Measurements from ENCODE around the gene DTWD1. TPM values are rescaled to one million over a fixed set of nuclear protein-coding genes. Genes with fewer than 3 reads are reported as not detected.
"Not testable (repeated sequence)": the region's sequence is repeated elsewhere in the genome, so short reads cannot be mapped to it uniquely, and the experiment has no call there.

Gene DTWD1
- total RNA-seq, 4 donors from 2014 or later = 8.5 to 16.5 (median 11.8) TPM

- in situ Hi-C loops (cut with MboI; ENCODE audit: low sequenced_read_pairs in 4 of 4) = no loop called here
- Histone ChIP-seq H3K9me3 (no peaks in the 10 kb centered on the region), H3K4me1 (no peaks in the 10 kb centered on the region)
Observed at GRCh38 chr15:49693498-49693897, 72.7 kb downstream of the DTWD1 start.

GRCh38 chr15:49696433-49696832, 75.6 kb downstream of the DTWD1 start:
- intact Hi-C loops (cut with DNase I; ENCODE audit: low total_unique reads) = no loop called here
- Histone ChIP-seq H3K4me1 (no peaks in the 10 kb centered on the region), H3K27ac (no peak overlapping the region), H3K36me3 (no peaks in the 10 kb centered on the region), H3K27me3 (no peaks in the 10 kb centered on the region), H3K9me3 (no peaks in the 10 kb centered on the region), H3K4me3 (no peak overlapping the region)
- in situ Hi-C loops (cut with MboI; ENCODE audit: low sequenced_read_pairs in 4 of 4) = no loop called here
- ATAC-seq = no peak
- TF ChIP-seq POLR2A (IDR thresholded peaks at IDR 0.05) (no peak), CTCF (IDR thresholded peaks at IDR 0.05 in 4 of 5, conservative IDR thresholded peaks at IDR 0.05 in 1 of 5) (no peak)
- DNase-seq = no peak

More at GRCh38 chr15:49693498-49693897, 72.7 kb downstream of the DTWD1 start:
- no peak overlapping the region for H3K4me3 ChIP-seq
- no peaks in the 10 kb centered on the region for H3K27me3 ChIP-seq
- H3K27ac ChIP-seq = no peak overlapping the region
- intact Hi-C loops (cut with DNase I; ENCODE audit: low total_unique reads) = no loop called here
- no peaks in the 10 kb centered on the region for H3K36me3 ChIP-seq
- TF ChIP-seq POLR2A (IDR thresholded peaks at IDR 0.05) (no peak), CTCF (IDR thresholded peaks at IDR 0.05 in 4 of 5, conservative IDR thresholded peaks at IDR 0.05 in 1 of 5) (no peak)
- DNase-seq (no peak), ATAC-seq (no peak)

GRCh38 chr15:49697121-49697520, 76.3 kb downstream of the DTWD1 start:
- Histone ChIP-seq H3K9me3 (no peaks in the 10 kb centered on the region), H3K4me1 (no peaks in the 10 kb centered on the region), H3K27me3 (no peaks in the 10 kb centered on the region), H3K4me3 (no peak overlapping the region), H3K36me3 (no peaks in the 10 kb centered on the region), H3K27ac (no peak overlapping the region)
- intact Hi-C loops (cut with DNase I; ENCODE audit: low total_unique reads) (no loop called here), in situ Hi-C loops (cut with MboI; ENCODE audit: low sequenced_read_pairs in 4 of 4) (no loop called here)
- ATAC-seq (no peak), DNase-seq (no peak)
- TF ChIP-seq POLR2A (IDR thresholded peaks at IDR 0.05) = no peak

- in situ Hi-C loops (cut with MboI; ENCODE audit: low sequenced_read_pairs in 4 of 4); H3K27ac ChIP-seq; DNase-seq; H3K4me1 ChIP-seq; intact Hi-C loops (cut with DNase I; ENCODE audit: low total_unique reads); H3K4me3 ChIP-seq; H3K36me3 ChIP-seq; ATAC-seq; H3K9me3 ChIP-seq; H3K27me3 ChIP-seq: not testable (repeated sequence)
Observed at GRCh38 chr15:49702982-49703381, 82.1 kb downstream of the DTWD1 start.

Other genes with a start within 250 kb of the DTWD1 start
- 1 to 10 TPM; 1.3 to 9.5 (median 2.0) TPM for gene FGF7, start 197.8 kb upstream of the DTWD1 start, total RNA-seq
- 10 to 100 TPM in 2 of 4 donors, 1 to 10 TPM in 2; 7.5 to 15.4 (median 11.7) TPM for gene FAM227B, start 230 bp upstream of the DTWD1 start, total RNA-seq

All from gastrocnemius medialis (tissue), 4 donors.